ENCODE measurements around the gene FABP7. TPM values are rescaled to one million over a fixed set of nuclear protein-coding genes. Genes with fewer than 3 reads are reported as not detected.

Gene FABP7
- total RNA-seq, 4 donors from 2014 or later: 0.48 to 0.55 TPM; not detected in 2

- TF ChIP-seq POLR2A (IDR thresholded peaks at IDR 0.05): no peak
- no peak for TF ChIP-seq POLR2AphosphoS5 (IDR thresholded peaks at IDR 0.05)
- in situ Hi-C loops (cut with MboI; ENCODE audit: low pct_ligation_motif_present in 1 of 4, low pct_unique_long_range_greater_than_20kb in 1 of 4, low sequenced_read_pairs in 3 of 4) (loop anchor here (10.0 to 25.0 kb wide), 3 partner anchors 87 to 344 kb away; no protein-coding TSS in a partner anchor), intact Hi-C loops (cut with DNase I; ENCODE audit: low total_unique reads) (no loop called here)
- 50 to 57% methylated on average over 1 of the region's 1 CpG for WGBS, 2 donors (ENCODE audit: low coverage in 1 of 2)
- Histone ChIP-seq H3K27ac (no peak overlapping the region), H3K36me3 (no peaks in the 10 kb centered on the region), H3K9me3 (no peaks in the 10 kb centered on the region), H3K27me3 (no peaks in the 10 kb centered on the region), H3K4me1 (peaks cover 0 to 4% (median 0%) of the 10 kb centered on the region in 4 donors), H3K4me3 (no peak overlapping the region)
- no peak for DNase-seq
These were observed 52.0 kb downstream of the FABP7 start for GRCh38 chr6:122831511-122831910.

- 71 to 84% methylated on average over 3 of the region's 3 CpGs for WGBS, 2 donors (ENCODE audit: low coverage in 1 of 2)
- TF ChIP-seq EP300 (IDR thresholded peaks at IDR 0.05; ENCODE audit: low read depth) (no peak), POLR2AphosphoS5 (IDR thresholded peaks at IDR 0.05) (no peak), POLR2A (IDR thresholded peaks at IDR 0.05) (no peak), CTCF (IDR thresholded peaks at IDR 0.05) (no peak)
- no peak for DNase-seq
- H3K4me3 ChIP-seq: no peak overlapping the region
- peaks cover 0 to 4% (median 0%) of the 10 kb centered on the region in 4 donors for H3K4me1 ChIP-seq
- in situ Hi-C loops (cut with MboI; ENCODE audit: low pct_ligation_motif_present in 1 of 4, low pct_unique_long_range_greater_than_20kb in 1 of 4, low sequenced_read_pairs in 3 of 4) (loop anchor here (10.0 to 25.0 kb wide), 3 partner anchors 88 to 345 kb away; no protein-coding TSS in a partner anchor), intact Hi-C loops (cut with DNase I; ENCODE audit: low total_unique reads) (no loop called here)
- H3K27me3 ChIP-seq: no peaks in the 10 kb centered on the region
- H3K27ac ChIP-seq: no peak overlapping the region
- no peaks in the 10 kb centered on the region for H3K36me3 ChIP-seq
- H3K9me3 ChIP-seq: no peaks in the 10 kb centered on the region
These were observed 52.9 kb downstream of the FABP7 start for GRCh38 chr6:122832459-122832858.

GRCh38 chr6:122833021-122833491 lies 53.5 kb downstream of the FABP7 start:
- no peak overlapping the region for H3K4me3 ChIP-seq
- no peaks in the 10 kb centered on the region for H3K9me3 ChIP-seq
- intact Hi-C loops (cut with DNase I; ENCODE audit: low total_unique reads): no loop called here
- in situ Hi-C loops (cut with MboI; ENCODE audit: low pct_ligation_motif_present in 1 of 4, low pct_unique_long_range_greater_than_20kb in 1 of 4, low sequenced_read_pairs in 3 of 4): loop anchor here (10.0 to 25.0 kb wide), 3 partner anchors 88 to 346 kb away; no protein-coding TSS in a partner anchor
- no peak for TF ChIP-seq POLR2A (IDR thresholded peaks at IDR 0.05)
- no peak for TF ChIP-seq POLR2AphosphoS5 (IDR thresholded peaks at IDR 0.05)
- TF ChIP-seq CTCF (IDR thresholded peaks at IDR 0.05): no peak
- no peak for TF ChIP-seq EP300 (IDR thresholded peaks at IDR 0.05; ENCODE audit: low read depth)
- DNase-seq: no peak
- WGBS, 2 donors (ENCODE audit: low coverage in 1 of 2): 81 to 90% methylated on average over 7 of the region's 7 CpGs
- H3K27me3 ChIP-seq: no peaks in the 10 kb centered on the region
- H3K27ac ChIP-seq: no peak overlapping the region
- H3K36me3 ChIP-seq: no peaks in the 10 kb centered on the region
- peaks cover 0 to 4% (median 0%) of the 10 kb centered on the region in 4 donors for H3K4me1 ChIP-seq

Small RNA genes within 50 kb of the gene (small RNA-seq; reads per million reads assigned to genes)
- gene RN7SL564P: 0 to 0.55 (median 0) reads per million in 4 donors

Other genes with a start within 250 kb of the FABP7 start
- 100 to 1,000 TPM in 2 of 4 donors, 10 to 100 TPM in 2; 45.2 to 163 (median 96.1) TPM for gene PKIB, start 169.3 kb upstream of the FABP7 start, total RNA-seq
- 100 to 1,000 TPM in 3 of 4 donors, 10 to 100 TPM in 1; 10.1 to 353 (median 172) TPM for gene SMPDL3A, start 9.5 kb downstream of the FABP7 start, total RNA-seq
- under 1 TPM in 2 of 4 donors, not detected in 2; 0.32 to 0.41 TPM for gene CLVS2, start 216.5 kb downstream of the FABP7 start, total RNA-seq

All from transverse colon (tissue), 4 donors.